ENCODE results near the gene KISS1R.

KISS1R gene

DNA sequence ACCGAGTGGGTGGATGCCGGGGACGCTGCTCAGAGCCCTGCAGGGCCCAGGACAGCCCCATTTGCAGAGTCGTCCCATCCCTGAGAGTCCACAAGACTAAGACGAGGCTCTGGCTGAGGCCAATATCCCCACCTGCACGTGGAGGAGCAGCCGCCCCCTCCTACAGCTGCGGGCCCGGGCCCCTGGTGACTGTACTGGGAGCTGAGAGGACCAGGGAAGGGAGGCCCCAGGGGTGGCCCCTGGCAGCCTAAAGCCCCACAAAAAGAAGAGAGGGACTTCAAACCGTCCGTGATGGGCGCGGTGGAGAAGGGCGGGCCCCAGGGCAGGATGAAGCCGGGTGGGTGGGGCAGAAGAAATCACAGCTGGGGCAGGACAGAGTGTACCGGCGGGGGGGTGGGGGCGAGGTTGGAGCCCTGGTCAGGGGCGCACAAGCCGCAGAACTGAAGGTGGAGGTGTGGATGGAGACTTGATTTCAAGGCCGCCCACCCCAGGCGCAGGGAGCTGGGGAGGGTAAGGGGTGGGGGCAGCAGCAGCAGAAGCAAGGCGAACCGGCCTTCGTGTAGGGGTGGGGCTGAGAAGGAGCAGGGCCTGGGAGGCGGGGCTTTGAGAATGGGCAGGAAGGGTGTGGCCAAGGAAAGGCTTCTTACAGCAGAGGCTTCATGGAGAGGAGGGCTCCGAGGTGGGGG lies 44.7 kb upstream of the KISS1R start (continued):
- peak; percentile 55 for TF ChIP-seq SP2 (tag by site-specific recombination; IDR thresholded peaks at IDR 0.05)
- no peak for TF ChIP-seq TCF7L2 (IDR thresholded peaks at IDR 0.05; ENCODE audit: borderline replicate concordance, low read depth, low read length)
- no peak for TF ChIP-seq ZNF114 (tag by site-specific recombination; IDR thresholded peaks at IDR 0.05)
- no peak for TF ChIP-seq ZNF138 (tag by site-specific recombination; IDR thresholded peaks at IDR 0.05; ENCODE audit: borderline replicate concordance)
- peak; percentile 88 for TF ChIP-seq KLF1 (tag by site-specific recombination; IDR thresholded peaks at IDR 0.05)
- TF ChIP-seq, protein P1, sequence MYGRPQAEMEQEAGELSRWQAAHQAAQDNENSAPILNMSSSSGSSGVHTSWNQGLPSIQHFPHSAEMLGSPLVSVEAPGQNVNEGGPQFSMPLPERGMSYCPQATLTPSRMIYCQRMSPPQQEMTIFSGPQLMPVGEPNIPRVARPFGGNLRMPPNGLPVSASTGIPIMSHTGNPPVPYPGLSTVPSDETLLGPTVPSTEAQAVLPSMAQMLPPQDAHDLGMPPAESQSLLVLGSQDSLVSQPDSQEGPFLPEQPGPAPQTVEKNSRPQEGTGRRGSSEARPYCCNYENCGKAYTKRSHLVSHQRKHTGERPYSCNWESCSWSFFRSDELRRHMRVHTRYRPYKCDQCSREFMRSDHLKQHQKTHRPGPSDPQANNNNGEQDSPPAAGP (tag by site-specific recombination; IDR thresholded peaks at IDR 0.05), result 0 out of 2 replicates have a peak, but pooled peaks have one; percentile 23
- TF ChIP-seq ZNF362 (tag by site-specific recombination; IDR thresholded peaks at IDR 0.05), result no peak
- TF ChIP-seq ZNF184 (tag by site-specific recombination; IDR thresholded peaks at IDR 0.05), result no peak
- TF ChIP-seq ELK4 (IDR thresholded peaks at IDR 0.05; ENCODE audit: borderline replicate concordance, low read depth, low read length), result no peak
- TF ChIP-seq, protein P2, sequence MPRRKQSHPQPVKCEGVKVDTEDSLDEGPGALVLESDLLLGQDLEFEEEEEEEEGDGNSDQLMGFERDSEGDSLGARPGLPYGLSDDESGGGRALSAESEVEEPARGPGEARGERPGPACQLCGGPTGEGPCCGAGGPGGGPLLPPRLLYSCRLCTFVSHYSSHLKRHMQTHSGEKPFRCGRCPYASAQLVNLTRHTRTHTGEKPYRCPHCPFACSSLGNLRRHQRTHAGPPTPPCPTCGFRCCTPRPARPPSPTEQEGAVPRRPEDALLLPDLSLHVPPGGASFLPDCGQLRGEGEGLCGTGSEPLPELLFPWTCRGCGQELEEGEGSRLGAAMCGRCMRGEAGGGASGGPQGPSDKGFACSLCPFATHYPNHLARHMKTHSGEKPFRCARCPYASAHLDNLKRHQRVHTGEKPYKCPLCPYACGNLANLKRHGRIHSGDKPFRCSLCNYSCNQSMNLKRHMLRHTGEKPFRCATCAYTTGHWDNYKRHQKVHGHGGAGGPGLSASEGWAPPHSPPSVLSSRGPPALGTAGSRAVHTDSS (tag by site-specific recombination; IDR thresholded peaks at IDR 0.05), result no peak
- no peak for TF ChIP-seq SP3 (tag by site-specific recombination; IDR thresholded peaks at IDR 0.05)
- TF ChIP-seq ZNF140 (tag by site-specific recombination; IDR thresholded peaks at IDR 0.05), result no peak
- 0 out of 2 replicates have a peak, but pooled peaks have one; percentile 10 for TF ChIP-seq GLIS1 (tag by site-specific recombination; IDR thresholded peaks at IDR 0.05)

GRCh38 chr19:873084-873483 lies 44.0 kb upstream of the KISS1R start:
- Histone ChIP-seq H3K27ac (ENCODE audit: extremely low read depth, low read depth, low read length) (no peak overlapping the region), H3K4me1 (ENCODE audit: control insufficient read depth, insufficient read depth, low read length) (no peaks in the 10 kb centered on the region; the same call in 1 of the 2 replicates), H3K9me3 (ENCODE audit: control insufficient read depth, insufficient read depth, low read depth, low read length) (no peaks in the 10 kb centered on the region), H3K4me3 (ENCODE audit: low read depth, low read length) (no peak overlapping the region), H3K36me3 (ENCODE audit: control insufficient read depth in 2 of 2, insufficient read depth in 1 of 2, low read length in 2 of 2) (peaks cover 7 to 61% of the 10 kb centered on the region in 2 experiments; a peak in 2 of 3 replicates)
- TF ChIP-seq ZNF530 (tag by site-specific recombination; IDR thresholded peaks at IDR 0.05; ENCODE audit: low read depth) (no peak), ZNF433 (tag by site-specific recombination; IDR thresholded peaks at IDR 0.05; ENCODE audit: low read depth) (no peak), ZNF324 (tag by site-specific recombination; IDR thresholded peaks at IDR 0.05) (no peak), GFI1B (tag by site-specific recombination; IDR thresholded peaks at IDR 0.05) (no peak), ZNF138 (tag by site-specific recombination; IDR thresholded peaks at IDR 0.05; ENCODE audit: borderline replicate concordance) (no peak), ZNF416 (tag by site-specific recombination; IDR thresholded peaks at IDR 0.05) (no peak), TSHZ1 (tag by site-specific recombination; IDR thresholded peaks at IDR 0.05; ENCODE audit: borderline replicate concordance) (no peak), ZNF600 (tag by site-specific recombination; IDR thresholded peaks at IDR 0.05) (no peak)
- ChIA-PET CTCF (no interaction called here), POLR2A (interaction anchor here (0.5 kb wide), 1 partner anchor 25 kb away, joined by 3 read pairs; no protein-coding TSS in a partner anchor)

Data from HEK293 (cell line).